PFSK-1 (cell line): ENCODE results near the gene SLIT3.

Experiments
- FOXP2 ChIP-seq: optimal IDR thresholded peaks from 2 replicates; pipeline ENCODE3; 2011; ENCODE audit warnings: borderline replicate concordance, control low read depth, inconsistent platforms; ENCODE audit not compliant: insufficient read depth; ENCODE audit errors: extremely low read length, extremely low read depth
- POLR2AphosphoS5 ChIP-seq: IDR thresholded peaks from 2 replicates; pipeline ENCODE4 v1.6.1; 2012; ENCODE audit warnings: low read depth, mild to moderate bottlenecking, control low read depth, low read length, moderate library complexity
- SIN3A ChIP-seq: IDR thresholded peaks from 2 replicates; pipeline ENCODE4 v1.6.1; 2012; ENCODE audit warnings: mild to moderate bottlenecking, low read length, moderate library complexity, borderline replicate concordance; ENCODE audit not compliant: insufficient read depth
- TAF1 ChIP-seq: IDR thresholded peaks from 2 replicates; pipeline ENCODE4 v1.6.1; 2012; ENCODE audit warnings: low read length, control low read depth, borderline replicate concordance; ENCODE audit not compliant: insufficient read depth
- TF ChIP-seq, protein P1 (sequence below), 2 experiments: IDR thresholded peaks; 2 replicates each; pipeline versions ENCODE4 v1.6.1 to v1.8.0; 2011 to 2012; ENCODE audit warnings: low read depth in 2 of 2, low read length in 2 of 2, control low read depth in 1 of 2, inconsistent platforms in 1 of 2, mild to moderate bottlenecking in 1 of 2, moderate library complexity in 1 of 2; ENCODE audit not compliant: insufficient read depth in 1 of 2

The SLIT3 gene

DNA sequence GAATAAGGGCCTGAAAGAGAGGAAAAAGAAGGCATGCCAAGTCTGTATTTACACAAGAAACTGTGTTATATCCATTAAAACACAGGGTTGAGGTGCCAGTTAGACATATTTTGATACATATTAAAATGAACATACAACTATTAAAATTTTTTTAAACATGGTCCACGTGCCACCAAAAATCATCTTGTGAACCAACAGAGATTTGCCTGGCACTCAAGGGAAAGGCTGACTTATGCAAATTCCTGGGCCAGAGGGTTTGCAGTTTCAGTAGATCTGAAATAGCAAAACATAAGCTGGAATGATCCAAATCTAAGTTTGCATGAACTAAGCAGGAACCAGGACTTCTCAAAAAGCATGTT lies 168.7 kb downstream of the SLIT3 start:
- TF ChIP-seq SIN3A (no peak), POLR2AphosphoS5 (no peak), TAF1 (no peak), FOXP2 (no peak)
- TF ChIP-seq, protein P1, sequence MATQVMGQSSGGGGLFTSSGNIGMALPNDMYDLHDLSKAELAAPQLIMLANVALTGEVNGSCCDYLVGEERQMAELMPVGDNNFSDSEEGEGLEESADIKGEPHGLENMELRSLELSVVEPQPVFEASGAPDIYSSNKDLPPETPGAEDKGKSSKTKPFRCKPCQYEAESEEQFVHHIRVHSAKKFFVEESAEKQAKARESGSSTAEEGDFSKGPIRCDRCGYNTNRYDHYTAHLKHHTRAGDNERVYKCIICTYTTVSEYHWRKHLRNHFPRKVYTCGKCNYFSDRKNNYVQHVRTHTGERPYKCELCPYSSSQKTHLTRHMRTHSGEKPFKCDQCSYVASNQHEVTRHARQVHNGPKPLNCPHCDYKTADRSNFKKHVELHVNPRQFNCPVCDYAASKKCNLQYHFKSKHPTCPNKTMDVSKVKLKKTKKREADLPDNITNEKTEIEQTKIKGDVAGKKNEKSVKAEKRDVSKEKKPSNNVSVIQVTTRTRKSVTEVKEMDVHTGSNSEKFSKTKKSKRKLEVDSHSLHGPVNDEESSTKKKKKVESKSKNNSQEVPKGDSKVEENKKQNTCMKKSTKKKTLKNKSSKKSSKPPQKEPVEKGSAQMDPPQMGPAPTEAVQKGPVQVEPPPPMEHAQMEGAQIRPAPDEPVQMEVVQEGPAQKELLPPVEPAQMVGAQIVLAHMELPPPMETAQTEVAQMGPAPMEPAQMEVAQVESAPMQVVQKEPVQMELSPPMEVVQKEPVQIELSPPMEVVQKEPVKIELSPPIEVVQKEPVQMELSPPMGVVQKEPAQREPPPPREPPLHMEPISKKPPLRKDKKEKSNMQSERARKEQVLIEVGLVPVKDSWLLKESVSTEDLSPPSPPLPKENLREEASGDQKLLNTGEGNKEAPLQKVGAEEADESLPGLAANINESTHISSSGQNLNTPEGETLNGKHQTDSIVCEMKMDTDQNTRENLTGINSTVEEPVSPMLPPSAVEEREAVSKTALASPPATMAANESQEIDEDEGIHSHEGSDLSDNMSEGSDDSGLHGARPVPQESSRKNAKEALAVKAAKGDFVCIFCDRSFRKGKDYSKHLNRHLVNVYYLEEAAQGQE (IDR thresholded peaks at IDR 0.05; ENCODE audit: insufficient read depth in 1 of 2, low read depth in 2 of 2, low read length in 2 of 2) = no peak

DNA sequence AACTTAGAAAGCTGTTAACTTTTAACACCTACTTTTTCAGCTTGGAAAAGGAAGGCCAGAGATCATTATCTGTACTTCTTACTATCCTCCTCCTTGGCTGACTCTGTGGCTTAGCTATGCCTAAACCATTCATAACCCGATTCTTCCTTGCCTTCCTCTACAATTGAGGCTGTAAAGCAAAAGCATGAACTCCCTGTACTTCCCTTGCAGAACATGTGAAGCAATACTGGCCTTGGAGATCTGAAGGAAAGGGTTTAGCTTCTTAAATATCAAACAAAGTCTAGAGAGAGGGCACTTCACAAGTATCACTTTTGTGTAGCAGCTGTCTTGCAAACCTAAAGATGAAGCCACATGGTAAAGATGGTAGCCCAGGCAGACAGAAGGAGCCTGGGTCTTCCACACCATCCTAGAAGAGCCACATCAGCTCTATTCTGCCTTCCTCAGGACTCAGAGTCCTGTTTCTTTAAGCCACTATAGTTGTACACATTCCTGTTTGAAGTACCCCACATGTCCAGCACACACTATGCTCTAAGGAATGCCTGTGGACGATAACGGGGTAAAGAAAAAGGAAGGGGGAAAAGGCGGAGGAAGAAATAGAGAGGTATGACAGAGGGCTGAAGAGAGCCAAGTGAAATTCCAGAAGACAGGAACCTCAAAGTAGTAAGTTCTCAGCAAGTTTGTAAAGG lies 169.2 kb downstream of the SLIT3 start:
- TF ChIP-seq TAF1 (no peak), FOXP2 (no peak), POLR2AphosphoS5 (no peak), SIN3A (no peak)
- TF ChIP-seq, protein P1 (IDR thresholded peaks at IDR 0.05; ENCODE audit: insufficient read depth in 1 of 2, low read depth in 2 of 2, low read length in 2 of 2) = no peak

DNA sequence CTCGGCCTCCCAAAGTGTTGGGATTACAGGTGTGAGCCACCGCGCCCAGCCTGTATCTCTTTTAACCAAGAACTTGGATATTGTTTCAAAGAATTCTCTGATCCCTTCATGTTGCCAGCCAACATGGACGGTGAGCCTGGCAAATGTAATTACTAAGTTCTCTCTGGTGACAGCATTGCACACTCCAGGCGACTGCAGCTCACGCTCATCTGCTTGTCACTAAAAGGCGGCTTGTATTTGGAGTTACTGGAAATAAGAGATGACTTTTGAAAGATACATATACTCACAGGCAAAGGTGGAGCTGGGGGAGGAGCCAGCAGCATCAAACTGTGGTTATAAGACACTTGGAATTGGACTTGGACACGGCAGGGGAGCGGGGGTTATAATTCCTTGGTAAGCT lies 172.3 kb downstream of the SLIT3 start:
- no peak for TF ChIP-seq SIN3A
- TF ChIP-seq FOXP2 = no peak
- TF ChIP-seq, protein P1 (IDR thresholded peaks at IDR 0.05; ENCODE audit: insufficient read depth in 1 of 2, low read depth in 2 of 2, low read length in 2 of 2) = no peak
- TF ChIP-seq TAF1 = no peak
- TF ChIP-seq POLR2AphosphoS5 = no peak

DNA sequence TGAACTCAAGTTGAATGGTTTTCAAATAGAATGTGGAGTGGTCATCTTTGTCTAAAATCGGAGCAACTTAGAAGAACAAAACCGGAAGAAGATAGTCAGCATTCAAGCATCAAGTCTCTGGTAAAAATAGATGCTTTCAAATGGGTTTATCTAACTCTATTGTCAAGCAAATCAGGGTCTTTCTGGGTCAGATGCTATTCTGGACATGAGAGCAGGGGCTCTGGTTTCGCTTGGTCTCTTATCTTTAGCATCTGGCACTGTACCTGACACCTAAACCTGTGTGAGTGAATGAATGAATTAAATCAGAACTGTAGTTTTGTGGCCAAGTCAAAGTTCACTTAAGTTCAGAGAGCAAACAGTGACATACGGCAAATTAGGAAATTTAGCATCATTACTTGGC lies 173.5 kb downstream of the SLIT3 start:
- no peak for TF ChIP-seq TAF1
- TF ChIP-seq POLR2AphosphoS5 = no peak
- no peak for TF ChIP-seq SIN3A
- TF ChIP-seq, protein P1 (IDR thresholded peaks at IDR 0.05; ENCODE audit: insufficient read depth in 1 of 2, low read depth in 2 of 2, low read length in 2 of 2) = no peak
- no peak for TF ChIP-seq FOXP2
